HG03108 (cell line): Measurements from ENCODE around the gene MMAB.

Experiments
- ATAC-seq: cut with Tn5 transposase; IDR thresholded peaks from one replicate; pipeline ENCODE4 v1.9.1; 2021; ENCODE audit warnings: moderate library complexity; ENCODE audit not compliant: unreplicated experiment

MMAB gene

GRCh38 chr12:109518820-109519665 is 54.3 kb downstream of the MMAB start:
- ATAC-seq: no peak

- no peak for ATAC-seq
Observed at GRCh38 chr12:109517619-109518018, 55.7 kb downstream of the MMAB start.

GRCh38 chr12:109513977-109514376 is 59.3 kb downstream of the MMAB start:
- no peak for ATAC-seq

- no peak for ATAC-seq
Observed at GRCh38 chr12:109513051-109513450, 60.3 kb downstream of the MMAB start.

- ATAC-seq: no peak
Observed at GRCh38 chr12:109512608-109513007, 60.7 kb downstream of the MMAB start.

- no peak for ATAC-seq
Observed at GRCh38 chr12:109510196-109510595, 63.1 kb downstream of the MMAB start.

- no peak for ATAC-seq
Observed at GRCh38 chr12:109504068-109504467, 69.2 kb downstream of the MMAB start.
